Measurements from ENCODE around the gene RBM8A. TPM values are rescaled to one million over a fixed set of nuclear protein-coding genes. Genes with fewer than 3 reads are reported as not detected.

The RBM8A gene
- polyA plus RNA-seq, 1 donor: 122 TPM

DNA sequence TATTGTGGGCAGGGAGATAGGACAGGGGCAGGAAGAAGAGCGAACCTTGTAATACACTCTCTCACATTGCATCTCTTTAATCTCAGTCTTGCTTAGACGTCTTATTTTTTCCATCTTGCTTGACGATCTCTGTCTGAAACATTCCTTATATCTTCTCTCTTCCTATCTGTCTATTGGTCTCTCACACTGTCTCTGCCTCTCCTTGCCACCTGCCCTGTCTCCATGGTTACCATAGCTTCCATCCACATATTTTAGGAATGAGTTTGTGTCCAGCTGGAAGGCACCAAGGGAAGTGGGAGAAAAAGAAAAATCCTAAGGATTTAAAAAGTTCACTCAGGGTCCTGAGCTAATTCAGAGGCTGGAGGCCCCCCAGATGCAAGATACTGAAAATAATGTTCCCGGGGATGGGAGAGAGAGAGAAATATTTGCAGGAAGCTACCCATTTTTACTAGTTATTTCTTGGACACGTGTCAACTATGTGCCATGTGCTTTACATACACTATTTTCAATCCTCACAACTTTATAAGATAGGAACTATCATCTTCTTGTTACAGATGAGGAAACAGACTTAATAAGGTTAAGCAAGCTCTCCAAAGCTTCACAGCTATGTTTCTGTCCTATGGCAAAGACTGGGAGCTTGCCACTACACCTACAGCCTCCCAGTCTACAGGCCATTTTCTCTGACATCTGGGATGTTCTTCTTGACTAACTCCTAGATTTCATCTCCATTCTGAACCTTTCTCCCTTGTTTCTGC, 36.2 kb upstream of the RBM8A start:
- H3K27me3 ChIP-seq (ENCODE audit: control insufficient read depth, insufficient read depth, low read length): peaks cover 54% of the 10 kb centered on the region
- WGBS (ENCODE audit: insufficient coverage, low lambda C conversion rate): 33% methylated on average over 1 of the region's 5 CpGs
- DNase-seq: no peak
- no peak overlapping the region for H3K4me3 ChIP-seq (ENCODE audit: low read length)
- H3K9me3 ChIP-seq (ENCODE audit: control insufficient read depth, low read depth, low read length): peaks cover 2% of the 10 kb centered on the region
- peak overlapping the region; percentile 75 for H3K27ac ChIP-seq (ENCODE audit: low read length)
- peaks cover 34% of the 10 kb centered on the region for H3K4me1 ChIP-seq (ENCODE audit: control insufficient read depth, insufficient read depth, low read length)
- no peaks in the 10 kb centered on the region for H3K36me3 ChIP-seq (ENCODE audit: control insufficient read depth, insufficient read depth, low read length)

DNA sequence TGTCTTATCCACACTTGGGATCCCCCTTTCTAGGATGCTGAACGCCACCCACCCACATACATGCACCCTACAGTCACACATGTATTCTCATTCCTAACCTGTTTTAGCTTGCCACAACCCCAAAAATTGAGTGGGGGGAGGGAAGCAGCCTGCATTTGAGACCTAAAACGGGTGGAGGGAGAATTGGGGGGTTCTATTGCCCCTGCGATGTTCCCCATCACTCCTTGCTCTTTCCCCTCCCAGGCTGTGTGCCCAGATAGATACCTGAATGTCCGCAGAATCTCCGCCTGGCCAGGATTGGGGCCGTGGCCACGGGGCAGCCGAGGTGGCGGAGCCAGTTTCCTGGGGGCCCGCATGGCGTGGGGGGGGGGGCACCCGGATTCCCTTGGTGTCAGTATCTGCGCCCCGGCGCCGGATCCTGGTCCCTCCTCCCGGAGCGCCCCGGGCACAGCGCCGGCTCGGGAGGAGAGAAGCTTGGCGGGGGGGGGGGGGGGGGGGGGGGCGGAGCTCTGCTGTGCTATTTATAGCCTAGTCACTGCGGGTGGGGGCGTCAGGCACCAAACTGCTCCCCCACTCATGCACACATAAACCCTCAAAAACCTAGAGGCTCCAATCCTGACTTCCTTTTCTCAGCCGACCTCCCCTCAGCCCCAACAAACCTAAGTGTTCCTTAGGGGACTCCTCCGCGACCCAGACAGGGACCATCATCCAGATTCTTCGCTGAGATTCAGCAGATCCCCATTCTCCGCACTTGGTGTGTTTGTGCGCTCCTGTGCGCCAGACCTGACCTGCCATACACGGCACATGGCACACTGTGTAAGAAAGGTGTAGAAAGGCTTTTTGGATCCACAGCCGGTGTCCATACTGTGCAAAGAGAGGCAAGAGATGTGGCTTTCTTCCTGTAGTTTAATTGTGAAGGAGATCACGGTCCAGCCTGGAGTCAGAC, 35.1 kb upstream of the RBM8A start:
- Histone ChIP-seq H3K36me3 (ENCODE audit: control insufficient read depth, insufficient read depth, low read length) (no peaks in the 10 kb centered on the region), H3K4me3 (ENCODE audit: low read length) (peak overlapping the region; percentile 65), H3K27me3 (ENCODE audit: control insufficient read depth, insufficient read depth, low read length) (peaks cover 55% of the 10 kb centered on the region), H3K27ac (ENCODE audit: low read length) (peak overlapping the region; percentile 24), H3K9me3 (ENCODE audit: control insufficient read depth, low read depth, low read length) (peaks cover 2% of the 10 kb centered on the region), H3K4me1 (ENCODE audit: control insufficient read depth, insufficient read depth, low read length) (peaks cover 34% of the 10 kb centered on the region)
- peak in 1 of 2 donors; percentile 29 for DNase-seq
- no CpG with 5 or more reads among the region's 36 CpGs for WGBS (ENCODE audit: insufficient coverage, low lambda C conversion rate)

DNA sequence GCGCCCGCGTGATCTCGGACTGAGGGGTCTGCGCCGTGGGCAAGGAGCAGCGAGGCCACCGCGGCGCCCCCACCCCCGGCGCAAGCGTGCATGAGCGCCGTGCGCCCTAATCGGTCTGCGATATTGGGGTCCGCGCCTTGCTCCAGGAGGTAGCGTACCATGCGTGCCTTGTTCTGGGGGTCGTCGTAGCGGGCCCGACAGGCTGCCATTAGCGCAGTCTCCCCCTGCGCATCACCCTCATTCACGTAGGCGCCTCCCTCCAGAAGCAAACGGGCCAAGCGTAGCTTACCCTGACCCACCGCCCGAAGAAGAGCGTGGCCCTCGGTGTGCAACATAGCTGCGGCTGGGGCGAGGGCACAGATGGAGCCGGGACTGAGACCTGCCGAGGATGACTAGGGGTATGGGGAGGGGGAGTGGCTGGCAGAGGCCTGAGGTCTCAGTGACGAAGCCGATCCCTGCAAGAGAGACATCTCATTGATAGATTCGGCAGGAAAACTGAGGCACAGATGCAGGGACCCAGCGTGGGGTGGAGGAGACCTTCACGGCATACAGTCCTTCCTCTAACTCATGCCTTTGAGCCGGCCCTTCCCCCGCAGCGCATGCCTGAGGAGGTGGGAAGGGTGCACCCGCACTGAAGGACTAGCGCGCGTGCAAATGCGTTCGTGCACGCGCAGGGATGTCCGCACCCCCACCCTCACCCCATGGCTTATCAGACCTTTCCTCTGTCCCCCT, 34.3 kb upstream of the RBM8A start:
- Histone ChIP-seq H3K27me3 (ENCODE audit: control insufficient read depth, insufficient read depth, low read length) (peaks cover 57% of the 10 kb centered on the region), H3K36me3 (ENCODE audit: control insufficient read depth, insufficient read depth, low read length) (no peaks in the 10 kb centered on the region), H3K27ac (ENCODE audit: low read length) (no peak overlapping the region), H3K9me3 (ENCODE audit: control insufficient read depth, low read depth, low read length) (peaks cover 2% of the 10 kb centered on the region), H3K4me3 (ENCODE audit: low read length) (peak overlapping the region; percentile 65), H3K4me1 (ENCODE audit: control insufficient read depth, insufficient read depth, low read length) (peaks cover 34% of the 10 kb centered on the region)
- WGBS (ENCODE audit: insufficient coverage, low lambda C conversion rate): no CpG with 5 or more reads among the region's 57 CpGs
- peak; percentile 23 to 48 for DNase-seq

DNA sequence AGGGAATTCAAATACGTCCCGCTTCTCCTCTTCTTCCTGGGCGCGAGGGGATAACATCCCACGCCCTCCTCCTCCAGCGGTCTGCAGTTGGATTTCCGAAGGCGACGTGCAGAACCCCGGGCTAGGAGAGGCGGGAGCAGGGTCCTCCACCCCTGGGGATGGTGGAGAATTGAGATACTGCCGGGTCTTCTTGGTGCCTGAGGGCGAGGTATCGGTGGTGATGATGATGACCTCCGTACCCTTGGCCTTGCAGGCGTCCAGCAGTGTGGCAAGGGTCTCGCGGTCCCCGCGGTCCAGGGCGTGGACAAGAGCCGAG, 33.8 kb upstream of the RBM8A start:
- H3K4me1 ChIP-seq (ENCODE audit: control insufficient read depth, insufficient read depth, low read length): peaks cover 34% of the 10 kb centered on the region
- no CpG with 5 or more reads among the region's 22 CpGs for WGBS (ENCODE audit: insufficient coverage, low lambda C conversion rate)

DNA sequence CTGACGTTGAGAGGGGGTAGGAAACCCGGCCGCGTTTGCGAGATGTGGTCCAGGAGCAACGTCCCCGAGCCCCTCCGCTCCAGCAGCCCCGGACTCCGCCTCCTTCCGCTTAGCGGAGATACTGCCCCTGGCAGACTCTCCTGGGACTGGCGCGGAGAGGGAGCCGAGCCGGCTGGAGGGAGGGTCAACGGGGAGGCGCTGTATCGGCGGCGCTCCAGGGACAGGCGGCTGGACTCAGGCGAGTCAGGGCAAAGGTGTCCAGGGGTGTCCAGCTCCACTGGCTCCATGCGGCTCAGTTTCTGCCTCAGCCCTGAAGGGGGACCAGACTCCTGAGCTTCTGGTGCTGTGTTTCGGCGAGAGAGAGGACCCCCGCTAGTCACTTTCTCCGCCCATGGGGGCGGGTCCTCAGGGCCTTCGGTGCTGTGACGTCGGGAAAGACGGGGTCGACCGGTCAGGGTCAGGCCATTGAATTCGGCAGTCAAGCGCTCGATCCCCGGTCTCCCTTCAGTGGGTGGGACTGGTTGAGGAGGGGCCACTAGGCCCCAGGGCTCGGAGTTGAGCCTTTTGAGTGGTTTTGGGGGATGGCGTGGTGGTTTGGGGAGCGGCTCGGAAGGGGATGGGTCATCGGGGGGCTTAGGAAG, 33.3 kb upstream of the RBM8A start:
- Histone ChIP-seq H3K4me3 (ENCODE audit: low read length) (peak overlapping the region; percentile 65), H3K4me1 (ENCODE audit: control insufficient read depth, insufficient read depth, low read length) (peaks cover 34% of the 10 kb centered on the region), H3K27me3 (ENCODE audit: control insufficient read depth, insufficient read depth, low read length) (peaks cover 61% of the 10 kb centered on the region), H3K36me3 (ENCODE audit: control insufficient read depth, insufficient read depth, low read length) (no peaks in the 10 kb centered on the region), H3K9me3 (ENCODE audit: control insufficient read depth, low read depth, low read length) (peaks cover 2% of the 10 kb centered on the region), H3K27ac (ENCODE audit: low read length) (peak overlapping the region; percentile 71)
- DNase-seq: peak; percentile 43 to 68
- no CpG with 5 or more reads among the region's 44 CpGs for WGBS (ENCODE audit: insufficient coverage, low lambda C conversion rate)

More for the DNA sequence above, 33.8 kb upstream of the RBM8A start:
- H3K27me3 ChIP-seq (ENCODE audit: control insufficient read depth, insufficient read depth, low read length): peaks cover 59% of the 10 kb centered on the region
- no peaks in the 10 kb centered on the region for H3K36me3 ChIP-seq (ENCODE audit: control insufficient read depth, insufficient read depth, low read length)
- H3K9me3 ChIP-seq (ENCODE audit: control insufficient read depth, low read depth, low read length): peaks cover 2% of the 10 kb centered on the region
- peak overlapping the region; percentile 71 for H3K27ac ChIP-seq (ENCODE audit: low read length)
- DNase-seq: no peak
- H3K4me3 ChIP-seq (ENCODE audit: low read length): peak overlapping the region; percentile 65

DNA sequence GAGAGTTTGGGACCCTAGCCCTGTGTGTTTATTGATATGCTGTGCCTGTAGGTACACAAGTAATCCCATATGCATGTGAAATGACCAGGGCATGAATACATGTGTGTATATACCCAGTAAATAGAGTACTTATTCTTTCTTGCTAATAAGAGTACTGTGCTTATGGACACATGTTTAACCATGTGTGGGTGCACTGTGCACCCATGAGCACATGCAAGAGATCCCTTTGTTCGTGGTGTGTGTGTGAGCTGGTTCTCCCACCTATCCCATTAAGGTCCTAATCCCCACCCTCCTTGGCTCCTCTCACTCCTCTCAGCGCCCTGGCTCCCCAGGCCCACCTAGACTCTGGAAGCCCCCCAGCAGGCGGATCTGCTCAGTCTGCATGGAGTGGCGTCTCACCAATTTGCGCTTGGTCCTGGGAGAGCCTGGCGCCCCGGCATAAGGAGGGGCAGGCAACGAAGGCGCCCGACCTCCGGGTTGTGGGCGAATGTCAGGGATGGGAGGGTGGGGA, 32.7 kb upstream of the RBM8A start:
- H3K9me3 ChIP-seq (ENCODE audit: control insufficient read depth, low read depth, low read length): peaks cover 2% of the 10 kb centered on the region
- DNase-seq: no peak
- no CpG with 5 or more reads among the region's 12 CpGs for WGBS (ENCODE audit: insufficient coverage, low lambda C conversion rate)
- peak overlapping the region; percentile 71 for H3K27ac ChIP-seq (ENCODE audit: low read length)
- H3K4me3 ChIP-seq (ENCODE audit: low read length): peak overlapping the region; percentile 65
- H3K36me3 ChIP-seq (ENCODE audit: control insufficient read depth, insufficient read depth, low read length): no peaks in the 10 kb centered on the region
- peaks cover 61% of the 10 kb centered on the region for H3K27me3 ChIP-seq (ENCODE audit: control insufficient read depth, insufficient read depth, low read length)
- peaks cover 34% of the 10 kb centered on the region for H3K4me1 ChIP-seq (ENCODE audit: control insufficient read depth, insufficient read depth, low read length)

DNA sequence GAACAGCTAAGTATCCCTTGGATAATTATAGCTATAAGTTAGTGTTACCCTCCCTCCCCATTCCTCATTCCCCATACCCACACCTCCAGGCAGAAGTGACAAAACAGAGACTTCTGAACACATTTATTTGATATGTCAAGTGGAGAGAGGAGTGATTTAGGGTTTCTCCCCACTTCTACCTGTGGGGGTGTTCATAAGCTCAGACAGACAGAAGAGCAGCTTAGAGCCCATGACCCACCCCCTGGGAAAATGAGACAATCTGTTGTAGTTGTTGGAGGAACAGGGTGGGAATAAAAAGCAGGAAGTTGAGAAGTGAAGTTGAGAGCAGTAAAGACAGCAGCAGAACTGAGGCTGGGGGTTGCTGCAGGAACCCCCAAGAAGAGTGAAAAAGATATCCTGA, 32.0 kb upstream of the RBM8A start:
- no peaks in the 10 kb centered on the region for H3K36me3 ChIP-seq (ENCODE audit: control insufficient read depth, insufficient read depth, low read length)
- no peak overlapping the region for H3K4me3 ChIP-seq (ENCODE audit: low read length)
- DNase-seq: no peak
- no peak overlapping the region for H3K27ac ChIP-seq (ENCODE audit: low read length)
- H3K27me3 ChIP-seq (ENCODE audit: control insufficient read depth, insufficient read depth, low read length): peaks cover 61% of the 10 kb centered on the region
- H3K4me1 ChIP-seq (ENCODE audit: control insufficient read depth, insufficient read depth, low read length): peaks cover 34% of the 10 kb centered on the region
- H3K9me3 ChIP-seq (ENCODE audit: control insufficient read depth, low read depth, low read length): peaks cover 2% of the 10 kb centered on the region

DNA sequence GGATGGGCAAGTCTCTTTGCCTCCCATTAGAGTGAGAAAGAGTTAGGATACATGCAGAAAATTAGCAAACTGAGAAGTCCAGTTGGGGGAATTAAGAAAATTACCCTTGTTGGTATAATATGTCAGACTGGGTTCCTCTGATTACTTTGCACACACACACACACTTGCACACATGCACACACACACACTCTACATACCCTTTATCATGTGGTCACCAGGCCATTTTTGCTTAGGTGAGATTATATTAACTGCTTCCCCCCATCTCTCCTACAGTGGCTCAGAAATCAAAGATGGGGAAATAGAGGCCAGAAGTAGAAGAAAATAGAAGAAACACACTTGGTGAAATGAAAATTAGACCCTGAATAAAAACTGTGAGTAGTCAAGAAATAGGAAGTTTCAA, 31.4 kb upstream of the RBM8A start:
- Histone ChIP-seq H3K4me1 (ENCODE audit: control insufficient read depth, insufficient read depth, low read length) (peaks cover 28% of the 10 kb centered on the region), H3K27me3 (ENCODE audit: control insufficient read depth, insufficient read depth, low read length) (peaks cover 58% of the 10 kb centered on the region), H3K4me3 (ENCODE audit: low read length) (no peak overlapping the region), H3K9me3 (ENCODE audit: control insufficient read depth, low read depth, low read length) (peaks cover 2% of the 10 kb centered on the region), H3K36me3 (ENCODE audit: control insufficient read depth, insufficient read depth, low read length) (no peaks in the 10 kb centered on the region), H3K27ac (ENCODE audit: low read length) (no peak overlapping the region)
- no peak for DNase-seq

DNA sequence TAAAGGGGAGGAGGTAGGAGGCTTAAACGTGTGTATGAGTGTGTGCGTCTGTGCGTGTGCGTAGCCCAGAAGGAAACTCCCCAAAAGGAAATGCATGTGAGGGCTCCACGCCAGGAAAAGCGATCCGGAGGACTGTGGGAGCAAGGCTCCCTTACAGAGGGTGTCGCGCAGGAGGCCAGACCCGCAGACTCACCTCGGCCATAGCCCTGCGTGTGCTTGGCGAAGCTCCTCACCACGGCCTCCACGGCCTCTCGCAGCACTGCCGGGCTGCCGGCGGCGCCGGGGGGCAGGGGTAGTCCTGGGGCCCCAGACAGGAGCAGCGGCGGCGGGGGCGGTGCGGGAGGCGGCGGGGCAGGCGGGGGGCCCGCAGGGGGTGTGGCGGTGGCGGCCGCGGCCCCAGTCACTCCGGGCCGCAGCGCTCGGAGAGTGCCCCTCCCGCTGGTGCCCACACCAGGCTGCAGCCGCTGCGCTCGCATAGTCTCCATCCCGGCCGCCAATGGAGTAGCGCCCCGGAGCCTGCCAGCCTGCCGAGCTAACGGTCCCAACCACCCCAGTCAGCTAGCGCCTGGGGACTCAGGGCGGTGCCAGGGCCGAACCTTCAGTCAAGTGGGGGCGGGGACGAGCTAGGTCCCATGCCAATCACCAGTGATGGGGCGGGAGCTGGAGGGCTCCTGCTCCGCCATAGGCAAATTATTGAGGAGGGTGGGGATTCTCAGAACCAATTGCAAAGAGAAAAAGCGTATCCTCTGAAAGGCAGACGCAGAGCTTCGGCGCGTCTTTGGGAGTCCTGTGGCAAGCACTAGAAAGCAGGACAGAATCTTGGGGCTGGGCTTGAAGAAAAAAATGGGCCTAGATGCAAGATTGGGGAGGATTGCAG, 30.4 kb upstream of the RBM8A start, which contains the start of gene LIX1L:
TSS of gene LIX1L (minus strand) at position 575 of the 877 bp plus-strand sequence. CDS start at position 485, 90 bp downstream.
- Histone ChIP-seq H3K4me1 (ENCODE audit: control insufficient read depth, insufficient read depth, low read length) (peaks cover 19% of the 10 kb centered on the region), H3K4me3 (ENCODE audit: low read length) (peak within 1 kb of the TSS; percentile 53), H3K27me3 (ENCODE audit: control insufficient read depth, insufficient read depth, low read length) (peaks cover 47% of the 10 kb centered on the region), H3K9me3 (ENCODE audit: control insufficient read depth, low read depth, low read length) (peaks cover 2% of the 10 kb centered on the region), H3K36me3 (ENCODE audit: control insufficient read depth, insufficient read depth, low read length) (no peaks in the 10 kb centered on the region), H3K27ac (ENCODE audit: low read length) (peak within 1 kb of the TSS; percentile 69)
- 7% methylated on average over 3 of the region's 60 CpGs for WGBS (ENCODE audit: insufficient coverage, low lambda C conversion rate)
- peak; percentile 93 to 95 for DNase-seq
